Natural killer cell treated with Interleukin-12 subunit alpha and Interleukin-12 subunit beta and Interleukin-15 and Interleukin-18, amount 100 ng/mL, for 72 hours (primary cell): ENCODE measurements around the gene BTNL9. TPM values are rescaled to one million over a fixed set of nuclear protein-coding genes. Genes with fewer than 3 reads are reported as not detected.
A peak's percentile ranks its signal among the peaks of the same experiment; 100 is the strongest.

Source experiments
- ATAC-seq, 2 donors: fragments of 150-1000 bp; cut with Tn5 transposase in 1 of 2; sonication (Bioruptor Pico), chemical (Tn5 transposase) in 1 of 2; 2 replicates each; pipeline ENCODE4 v1.10.0; 2021
- DNase-seq: peaks from one replicate; pipeline ENCODE4 v3.0.0; 2022; ENCODE audit warnings: low spot score
- H3K27ac Mint-ChIP-seq, 2 donors: 1 replicate in 1 of 2; 2 replicates in 1 of 2; pipeline ENCODE4 v1.8.0; 2022; ENCODE audit warnings: mixed read lengths in 2 of 2, mild to moderate bottlenecking in 1 of 2, moderate library complexity in 1 of 2
- H3K27me3 Mint-ChIP-seq, 2 donors: 1 replicate in 1 of 2; 2 replicates in 1 of 2; pipeline ENCODE4 v1.8.0; 2022; ENCODE audit warnings: mixed read lengths in 2 of 2
- H3K36me3 Mint-ChIP-seq: one replicate; pipeline ENCODE4 v1.8.0; 2022; ENCODE audit warnings: mixed read lengths
- H3K4me1 Mint-ChIP-seq, 2 donors: 1 replicate in 1 of 2; 2 replicates in 1 of 2; pipeline ENCODE4 v1.8.0; 2022; ENCODE audit warnings: low read depth in 2 of 2, mixed read lengths in 2 of 2, mild to moderate bottlenecking in 1 of 2
- H3K4me3 Mint-ChIP-seq: one replicate; pipeline ENCODE4 v1.8.0; 2022; ENCODE audit warnings: mixed read lengths
- H3K9me3 Mint-ChIP-seq: 2 replicates; pipeline ENCODE4 v1.8.0; 2022; ENCODE audit warnings: mixed read lengths
- total RNA-seq, 2 donors: library from RNA; stranded (reverse); gene quantifications; one replicate each; pipeline ENCODE4 v1.2.3, GENCODE V29; 2022

BTNL9 gene
- total RNA-seq, 2 donors from 2014 or later: not detected

DNA sequence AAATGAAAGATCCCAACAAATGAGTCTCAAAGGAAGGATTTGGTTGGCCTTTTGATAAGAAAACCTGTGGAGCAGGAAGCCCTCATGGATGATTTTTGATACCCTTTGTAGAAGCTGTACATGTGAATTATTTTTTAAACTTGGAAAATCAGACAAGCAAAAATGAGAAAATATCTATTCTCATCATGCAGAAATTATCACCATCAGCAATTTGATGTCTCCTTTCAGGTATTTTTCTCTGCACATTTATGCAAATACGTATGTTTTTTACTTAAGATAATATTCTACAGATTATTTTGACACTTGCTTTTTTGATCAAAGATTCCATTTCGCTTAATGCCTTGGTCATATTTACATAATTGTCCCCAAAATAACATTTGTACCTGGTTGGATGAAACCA, 7.2 kb downstream of the BTNL9 start:
- no peak overlapping the region for H3K27ac Mint-ChIP-seq
- no peak for ATAC-seq
- peaks cover 28 to 50% of the 10 kb centered on the region in 2 donors for H3K27me3 Mint-ChIP-seq
- peaks cover 5% of the 10 kb centered on the region for H3K36me3 Mint-ChIP-seq
- no peaks in the 10 kb centered on the region for H3K9me3 Mint-ChIP-seq
- no peak for DNase-seq
- H3K4me3 Mint-ChIP-seq: no peak overlapping the region
- peaks cover 4 to 5% of the 10 kb centered on the region in 2 donors for H3K4me1 Mint-ChIP-seq

DNA sequence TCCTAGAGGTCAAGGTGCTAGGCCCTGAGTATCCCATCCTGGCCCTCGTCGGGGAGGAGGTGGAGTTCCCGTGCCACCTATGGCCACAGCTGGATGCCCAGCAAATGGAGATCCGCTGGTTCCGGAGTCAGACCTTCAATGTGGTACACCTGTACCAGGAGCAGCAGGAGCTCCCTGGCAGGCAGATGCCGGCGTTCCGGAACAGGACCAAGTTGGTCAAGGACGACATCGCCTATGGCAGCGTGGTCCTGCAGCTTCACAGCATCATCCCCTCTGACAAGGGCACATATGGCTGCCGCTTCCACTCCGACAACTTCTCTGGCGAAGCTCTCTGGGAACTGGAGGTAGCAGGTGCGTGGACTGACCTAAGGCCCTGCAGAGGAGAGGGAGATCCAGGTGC, 7.9 kb downstream of the BTNL9 start:
- no peak for ATAC-seq
- H3K4me3 Mint-ChIP-seq: no peak overlapping the region
- H3K9me3 Mint-ChIP-seq: no peaks in the 10 kb centered on the region
- H3K27me3 Mint-ChIP-seq: peaks cover 26 to 46% of the 10 kb centered on the region in 2 donors
- DNase-seq: no peak
- peaks cover 6% of the 10 kb centered on the region for H3K36me3 Mint-ChIP-seq
- H3K27ac Mint-ChIP-seq: no peak overlapping the region
- H3K4me1 Mint-ChIP-seq: peaks cover 5 to 7% of the 10 kb centered on the region in 2 donors

DNA sequence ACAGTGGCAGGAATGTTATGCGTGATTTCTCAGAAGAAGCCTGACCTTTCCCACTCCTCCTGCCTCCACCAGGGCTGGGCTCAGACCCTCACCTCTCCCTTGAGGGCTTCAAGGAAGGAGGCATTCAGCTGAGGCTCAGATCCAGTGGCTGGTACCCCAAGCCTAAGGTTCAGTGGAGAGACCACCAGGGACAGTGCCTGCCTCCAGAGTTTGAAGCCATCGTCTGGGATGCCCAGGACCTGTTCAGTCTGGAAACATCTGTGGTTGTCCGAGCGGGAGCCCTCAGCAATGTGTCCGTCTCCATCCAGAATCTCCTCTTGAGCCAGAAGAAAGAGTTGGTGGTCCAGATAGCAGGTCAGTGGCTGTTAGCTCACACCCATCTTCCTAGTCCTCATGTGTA, 9.9 kb downstream of the BTNL9 start:
- no peaks in the 10 kb centered on the region for H3K9me3 Mint-ChIP-seq
- ATAC-seq (no peak), DNase-seq (no peak)
- peaks cover 31 to 56% of the 10 kb centered on the region in 2 donors for H3K27me3 Mint-ChIP-seq
- no peak overlapping the region for H3K4me3 Mint-ChIP-seq
- H3K36me3 Mint-ChIP-seq: peaks cover 6% of the 10 kb centered on the region
- H3K27ac Mint-ChIP-seq: no peak overlapping the region
- peaks cover 12 to 15% of the 10 kb centered on the region in 2 donors for H3K4me1 Mint-ChIP-seq

DNA sequence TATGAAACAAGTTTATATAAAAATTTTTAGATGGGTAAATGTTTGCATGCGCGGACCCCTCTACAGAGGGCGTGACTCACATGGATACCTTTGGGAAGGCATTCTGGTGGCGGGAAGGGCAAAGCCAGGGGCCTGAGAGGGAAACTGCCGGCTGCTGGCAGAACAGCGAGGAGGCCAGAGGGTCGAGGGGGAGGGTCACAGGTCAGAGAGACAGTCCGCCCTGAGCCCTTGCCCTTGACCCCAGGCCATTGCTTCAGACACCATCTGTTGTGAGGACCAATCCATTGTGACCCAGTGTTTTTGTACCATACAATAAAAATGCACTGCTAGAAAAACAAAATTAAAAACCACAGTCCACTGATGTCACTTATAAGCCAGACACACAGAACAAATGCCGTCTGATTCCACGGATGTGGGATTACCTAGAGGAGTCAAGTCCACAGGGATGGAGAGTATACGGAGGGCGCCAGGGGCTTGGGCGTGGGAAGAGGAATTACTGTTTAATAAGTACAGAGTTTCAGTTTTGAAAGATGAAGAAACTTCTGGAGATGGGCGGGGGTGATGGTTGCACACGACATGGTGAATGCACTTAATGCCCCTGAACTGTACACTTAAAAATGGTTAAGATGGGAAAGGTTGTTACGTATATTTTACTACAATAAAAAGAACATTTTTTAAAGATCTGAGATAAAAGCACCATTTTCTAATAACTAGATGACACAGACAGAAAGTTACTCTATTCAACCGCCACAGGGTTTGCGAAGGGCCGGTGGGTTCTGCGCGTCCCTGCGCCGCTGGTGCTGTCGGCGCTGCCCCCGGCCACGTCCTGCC, 12.0 kb downstream of the BTNL9 start:
- H3K27me3 Mint-ChIP-seq: peaks cover 43 to 71% of the 10 kb centered on the region in 2 donors
- no peaks in the 10 kb centered on the region for H3K9me3 Mint-ChIP-seq
- H3K36me3 Mint-ChIP-seq: peaks cover 6% of the 10 kb centered on the region
- H3K27ac Mint-ChIP-seq: no peak overlapping the region
- peaks cover 12 to 15% of the 10 kb centered on the region in 2 donors for H3K4me1 Mint-ChIP-seq
- DNase-seq: no peak
- ATAC-seq: no peak
- peak overlapping the region; percentile 74 for H3K4me3 Mint-ChIP-seq

DNA sequence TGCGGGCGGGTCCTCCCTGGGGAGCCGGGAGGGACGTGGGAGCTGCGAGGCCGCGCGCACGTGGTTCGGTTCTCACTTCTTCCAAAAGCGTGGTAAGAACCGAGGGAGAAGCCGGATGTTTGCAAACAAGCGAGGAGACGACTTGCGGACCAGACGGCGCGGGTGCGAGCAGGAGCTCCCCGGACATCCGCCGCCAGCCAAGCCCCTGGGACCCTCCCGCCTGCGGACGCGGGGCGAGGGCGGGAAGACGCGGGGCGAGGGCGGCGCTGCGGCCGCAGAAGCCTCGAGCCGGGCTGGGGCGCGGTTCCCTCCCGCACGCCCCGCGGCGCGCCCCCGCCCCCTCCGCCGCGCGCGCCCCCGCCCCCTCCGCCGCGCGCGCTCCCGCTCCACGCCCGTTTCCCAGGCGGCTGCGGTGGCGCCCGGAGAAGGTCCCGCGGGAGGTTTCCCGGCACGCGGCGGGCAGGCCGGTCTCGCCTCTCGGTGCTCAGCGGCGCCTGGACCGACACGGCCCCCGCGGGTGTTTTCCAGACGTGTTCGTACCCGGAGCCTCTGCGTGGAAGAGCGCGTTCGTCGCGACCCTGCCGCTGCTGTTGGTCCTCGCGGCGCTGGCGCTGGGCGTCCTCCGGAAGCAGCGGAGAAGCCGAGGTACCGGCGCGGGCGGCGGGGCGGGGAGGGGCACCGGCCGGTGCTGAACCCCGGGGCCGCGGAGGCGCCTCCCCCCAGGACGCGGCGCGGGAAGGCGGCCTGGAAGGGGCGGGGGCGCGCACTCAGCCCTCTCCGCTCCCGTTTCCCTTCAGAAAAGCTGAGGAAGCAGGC, 12.8 kb downstream of the BTNL9 start:
- Mint-ChIP-seq H3K27ac (no peak overlapping the region), H3K36me3 (peaks cover 6% of the 10 kb centered on the region), H3K27me3 (peaks cover 45 to 77% of the 10 kb centered on the region in 2 donors), H3K4me1 (peaks cover 12 to 15% of the 10 kb centered on the region in 2 donors), H3K4me3 (peak overlapping the region; percentile 74), H3K9me3 (no peaks in the 10 kb centered on the region)
- DNase-seq (no peak), ATAC-seq (peak; percentile 11 to 41)

DNA sequence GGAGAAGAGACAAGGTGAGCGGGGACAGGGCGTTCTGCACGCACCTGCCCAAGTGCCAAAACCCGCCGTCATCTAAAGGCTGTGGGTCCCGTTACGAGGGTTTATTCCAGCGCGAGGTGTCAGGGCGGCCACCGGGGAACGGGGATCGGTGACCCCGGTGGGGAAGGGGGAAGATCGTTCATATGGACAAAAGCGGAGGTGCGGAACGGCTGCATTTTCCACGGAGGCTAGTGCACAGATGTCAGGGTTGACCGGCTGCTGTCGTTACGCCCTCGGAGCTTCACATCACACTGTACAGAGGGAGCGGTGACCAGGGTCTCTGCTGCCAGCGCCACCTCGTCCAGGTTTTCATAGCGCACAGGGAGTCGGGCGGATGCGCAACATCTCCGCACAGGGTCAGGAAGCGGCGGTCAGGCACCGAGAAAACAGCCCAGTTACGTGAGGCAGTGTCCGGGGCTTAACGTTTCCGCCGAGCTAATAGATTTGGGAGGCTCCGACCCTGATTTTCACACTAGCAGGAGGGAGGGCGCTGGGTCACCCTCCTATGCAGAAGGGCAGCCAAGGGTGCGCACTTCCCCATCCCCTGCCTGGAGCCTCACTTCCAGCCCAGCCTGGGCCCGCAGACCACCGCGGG, 13.5 kb downstream of the BTNL9 start:
- peak overlapping the region; percentile 61 for H3K4me3 Mint-ChIP-seq
- peaks cover 6% of the 10 kb centered on the region for H3K36me3 Mint-ChIP-seq
- no peak for DNase-seq
- peaks cover 12 to 18% of the 10 kb centered on the region in 2 donors for H3K4me1 Mint-ChIP-seq
- H3K27ac Mint-ChIP-seq: no peak overlapping the region
- H3K27me3 Mint-ChIP-seq: peaks cover 50 to 79% of the 10 kb centered on the region in 2 donors
- H3K9me3 Mint-ChIP-seq: no peaks in the 10 kb centered on the region
- peak; percentile 18 to 26 for ATAC-seq

DNA sequence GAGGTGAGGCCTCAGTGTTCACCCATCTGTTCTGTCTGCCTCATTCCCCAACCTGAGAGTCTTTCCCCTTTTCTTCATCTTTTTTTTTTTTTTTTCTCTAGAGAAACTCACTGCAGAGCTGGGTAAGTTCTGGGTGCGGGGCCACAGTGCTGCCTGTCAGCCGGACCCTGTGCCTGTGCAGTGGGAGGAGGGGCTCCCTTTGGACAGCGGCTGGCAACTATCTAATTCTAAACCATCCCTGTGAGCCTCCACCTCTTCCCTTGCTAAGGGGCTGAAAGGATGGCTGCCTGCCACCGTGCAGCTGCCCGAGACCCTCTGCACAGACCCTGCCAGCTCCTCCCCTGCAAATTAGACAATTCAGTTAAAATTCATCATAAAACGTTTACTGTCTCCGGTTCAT, 14.1 kb downstream of the BTNL9 start:
- peaks cover 52 to 81% of the 10 kb centered on the region in 2 donors for H3K27me3 Mint-ChIP-seq
- peak overlapping the region; percentile 19 for H3K4me3 Mint-ChIP-seq
- peaks cover 12 to 18% of the 10 kb centered on the region in 2 donors for H3K4me1 Mint-ChIP-seq
- no peak for DNase-seq
- H3K27ac Mint-ChIP-seq: peak overlapping the region in 1 of 2 donors; percentile 8
- no peaks in the 10 kb centered on the region for H3K9me3 Mint-ChIP-seq
- H3K36me3 Mint-ChIP-seq: peaks cover 6% of the 10 kb centered on the region
- no peak for ATAC-seq

DNA sequence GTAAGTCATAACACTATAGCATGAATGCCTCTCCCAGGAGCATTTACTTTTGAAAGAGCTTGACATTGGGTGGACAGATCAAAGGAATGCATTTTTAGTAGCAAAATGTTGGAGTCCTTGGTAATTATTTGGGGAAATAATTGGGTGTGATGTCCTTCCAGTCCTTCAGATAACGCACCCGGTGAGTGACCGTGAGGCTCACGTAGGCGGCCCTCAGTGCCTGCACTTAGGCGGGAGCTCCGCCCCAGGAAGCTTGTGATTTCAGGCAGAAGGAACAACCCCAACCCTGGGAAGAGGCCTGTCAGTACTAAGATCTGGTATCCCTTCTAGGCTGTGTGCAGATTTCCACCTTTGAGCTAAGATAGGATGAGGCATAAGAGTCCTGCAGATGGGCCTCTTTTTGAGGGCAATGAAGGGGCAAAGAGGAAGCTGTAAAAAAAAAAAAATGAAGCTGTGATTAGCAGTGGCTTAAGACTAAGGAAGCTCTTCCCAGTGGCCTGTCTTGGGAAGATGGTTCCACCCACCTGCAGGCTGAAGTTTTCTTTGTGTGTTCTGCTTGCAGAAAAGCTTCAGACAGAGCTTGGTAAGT, 14.9 kb downstream of the BTNL9 start:
- Mint-ChIP-seq H3K27ac (no peak overlapping the region), H3K4me1 (peaks cover 12 to 18% of the 10 kb centered on the region in 2 donors), H3K4me3 (no peak overlapping the region), H3K27me3 (peaks cover 50 to 81% of the 10 kb centered on the region in 2 donors), H3K36me3 (peaks cover 6% of the 10 kb centered on the region), H3K9me3 (no peaks in the 10 kb centered on the region)
- ATAC-seq (no peak), DNase-seq (no peak)

DNA sequence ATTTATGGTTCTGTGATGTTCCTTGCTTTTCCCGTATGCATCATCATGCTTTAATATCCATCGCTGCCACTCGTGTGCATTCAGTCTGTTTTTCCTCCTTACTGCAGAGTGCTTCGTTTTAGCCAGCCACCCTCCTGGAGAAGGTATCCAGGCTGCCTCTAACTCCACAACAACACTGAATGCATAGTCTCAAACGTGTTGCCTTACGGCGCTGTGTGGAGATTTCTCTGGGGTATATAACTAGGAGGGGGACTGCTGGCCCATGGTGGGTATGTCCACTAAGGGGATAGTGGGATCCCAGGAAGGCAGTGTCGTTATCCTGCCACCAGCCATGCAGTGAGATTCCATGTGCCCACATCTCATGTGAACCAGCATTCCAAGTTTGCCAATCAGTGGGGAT, 16.4 kb downstream of the BTNL9 start:
- no peak overlapping the region for H3K4me3 Mint-ChIP-seq
- peaks cover 12 to 18% of the 10 kb centered on the region in 2 donors for H3K4me1 Mint-ChIP-seq
- H3K9me3 Mint-ChIP-seq: no peaks in the 10 kb centered on the region
- DNase-seq (no peak), ATAC-seq (no peak)
- H3K27ac Mint-ChIP-seq: no peak overlapping the region
- peaks cover 6% of the 10 kb centered on the region for H3K36me3 Mint-ChIP-seq
- H3K27me3 Mint-ChIP-seq: peaks cover 57 to 82% of the 10 kb centered on the region in 2 donors

DNA sequence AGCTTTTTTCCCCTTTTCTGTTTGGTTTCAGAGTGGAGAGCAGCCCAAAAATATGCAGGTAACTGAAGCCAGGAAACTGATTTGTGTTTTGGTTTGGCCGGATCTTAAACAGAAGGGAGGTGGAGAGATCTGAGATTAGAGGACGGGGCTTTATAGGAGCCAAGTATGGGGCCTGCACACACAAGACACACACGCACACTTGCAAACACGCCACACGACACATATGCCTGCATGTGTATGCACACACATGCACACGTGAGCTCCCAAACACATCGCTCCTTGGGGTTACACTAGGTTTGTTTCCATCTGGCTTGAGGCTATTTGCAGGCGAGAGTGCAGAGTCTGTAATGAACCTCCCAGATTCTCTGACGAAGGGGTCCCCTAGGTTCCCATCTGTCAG, 18.3 kb downstream of the BTNL9 start:
- peaks cover 5 to 12% of the 10 kb centered on the region in 2 donors for H3K4me1 Mint-ChIP-seq
- ATAC-seq: no peak
- no peak for DNase-seq
- no peak overlapping the region for H3K4me3 Mint-ChIP-seq
- H3K27ac Mint-ChIP-seq: no peak overlapping the region
- H3K9me3 Mint-ChIP-seq: no peaks in the 10 kb centered on the region
- no peaks in the 10 kb centered on the region for H3K36me3 Mint-ChIP-seq
- peaks cover 68 to 89% of the 10 kb centered on the region in 2 donors for H3K27me3 Mint-ChIP-seq

DNA sequence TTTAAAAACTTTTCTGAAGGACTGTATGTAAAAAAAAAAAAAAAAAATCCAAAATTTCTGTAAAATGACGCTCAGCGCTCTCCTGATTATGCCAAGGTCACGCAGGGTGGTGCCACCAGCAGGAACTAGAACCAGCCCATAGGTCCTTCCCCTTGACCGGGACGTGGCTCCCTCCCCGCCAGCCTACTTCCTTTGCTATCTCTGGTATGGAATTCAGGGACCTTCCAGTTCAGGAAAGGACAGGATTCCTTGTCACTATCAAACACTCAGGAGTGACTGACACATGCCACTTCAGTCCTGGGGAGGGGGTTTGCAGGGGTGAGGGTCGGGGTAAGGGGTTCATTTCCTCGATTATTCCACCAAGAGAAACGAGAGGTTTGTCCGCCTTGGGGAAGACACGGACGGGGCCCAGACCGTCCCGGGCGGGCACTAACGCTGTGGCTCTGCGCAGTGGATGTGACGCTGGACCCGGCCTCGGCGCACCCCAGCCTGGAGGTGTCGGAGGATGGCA, 18.8 kb downstream of the BTNL9 start:
- Mint-ChIP-seq H3K4me1 (peaks cover 0 to 7% of the 10 kb centered on the region in 2 donors), H3K9me3 (no peaks in the 10 kb centered on the region), H3K27ac (no peak overlapping the region), H3K4me3 (no peak overlapping the region), H3K36me3 (no peaks in the 10 kb centered on the region), H3K27me3 (peaks cover 65 to 83% of the 10 kb centered on the region in 2 donors)
- peak in 1 of 2 donors; percentile 28 for ATAC-seq
- no peak for DNase-seq

DNA sequence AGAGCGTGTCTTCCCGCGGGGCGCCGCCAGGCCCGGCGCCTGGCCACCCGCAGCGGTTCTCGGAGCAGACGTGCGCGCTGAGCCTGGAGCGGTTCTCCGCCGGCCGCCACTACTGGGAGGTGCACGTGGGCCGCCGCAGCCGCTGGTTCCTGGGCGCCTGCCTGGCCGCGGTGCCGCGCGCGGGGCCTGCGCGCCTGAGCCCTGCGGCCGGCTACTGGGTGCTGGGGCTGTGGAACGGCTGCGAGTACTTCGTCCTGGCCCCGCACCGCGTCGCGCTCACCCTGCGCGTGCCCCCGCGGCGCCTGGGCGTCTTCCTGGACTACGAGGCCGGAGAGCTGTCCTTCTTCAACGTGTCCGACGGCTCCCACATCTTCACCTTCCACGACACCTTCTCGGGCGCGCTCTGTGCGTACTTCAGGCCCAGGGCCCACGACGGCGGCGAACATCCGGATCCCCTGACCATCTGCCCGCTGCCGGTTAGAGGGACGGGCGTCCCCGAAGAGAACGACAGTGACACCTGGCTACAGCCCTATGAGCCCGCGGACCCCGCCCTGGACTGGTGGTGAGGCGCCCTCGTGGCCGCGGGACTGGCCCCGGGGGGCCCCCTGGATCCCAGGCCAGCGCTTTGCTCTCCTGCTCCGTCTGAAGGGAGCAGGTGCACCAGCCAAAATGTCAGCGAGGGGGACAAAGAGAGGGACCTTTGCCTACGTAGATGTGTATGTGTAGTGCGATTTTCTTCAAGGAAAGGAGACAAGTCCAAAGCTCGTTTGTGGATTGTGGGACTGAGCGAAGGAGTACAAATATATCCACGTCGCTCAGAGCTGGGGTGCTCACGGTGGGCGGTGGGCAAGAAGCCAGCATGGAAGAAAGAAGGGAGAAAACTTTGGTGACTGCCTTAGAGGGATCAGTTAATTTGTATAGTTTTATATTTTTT, 19.5 kb downstream of the BTNL9 start:
- no peaks in the 10 kb centered on the region for H3K9me3 Mint-ChIP-seq
- H3K4me3 Mint-ChIP-seq: no peak overlapping the region
- no peak overlapping the region for H3K27ac Mint-ChIP-seq
- no peaks in the 10 kb centered on the region for H3K36me3 Mint-ChIP-seq
- peak in 1 of 2 donors; percentile 40 for ATAC-seq
- peaks cover 60 to 76% of the 10 kb centered on the region in 2 donors for H3K27me3 Mint-ChIP-seq
- DNase-seq: no peak
- peaks cover 0 to 3% of the 10 kb centered on the region in 2 donors for H3K4me1 Mint-ChIP-seq
